ENCODE data around the gene ETS1.
A peak's percentile ranks its signal among the peaks of the same experiment; 100 is the strongest.

ETS1 gene

GRCh38 chr11:128522055-128522942 lies 65.1 kb downstream of the ETS1 start:
- peak; percentile 97 for DNase-seq (ENCODE audit: low spot score)
- no peak for TF ChIP-seq CTCF (IDR thresholded peaks at IDR 0.05; ENCODE audit: extremely low read depth, missing control alignments)

GRCh38 chr11:128521682-128522054 lies 65.7 kb downstream of the ETS1 start:
- TF ChIP-seq CTCF (IDR thresholded peaks at IDR 0.05; ENCODE audit: extremely low read depth, missing control alignments) = no peak
- no peak for DNase-seq (ENCODE audit: low spot score)

- DNase-seq (ENCODE audit: low spot score) = peak; percentile 41
- TF ChIP-seq CTCF (IDR thresholded peaks at IDR 0.05; ENCODE audit: extremely low read depth, missing control alignments) = no peak
Observed at GRCh38 chr11:128520888-128521681, 66.3 kb downstream of the ETS1 start.

GRCh38 chr11:128520206-128520887 lies 67.0 kb downstream of the ETS1 start:
- no peak for DNase-seq (ENCODE audit: low spot score)
- TF ChIP-seq CTCF (IDR thresholded peaks at IDR 0.05; ENCODE audit: extremely low read depth, missing control alignments) = no peak

- TF ChIP-seq CTCF (IDR thresholded peaks at IDR 0.05; ENCODE audit: extremely low read depth, missing control alignments) = no peak
- DNase-seq (ENCODE audit: low spot score) = peak; percentile 33
Observed at GRCh38 chr11:128519338-128519737, 68.0 kb downstream of the ETS1 start.

- DNase-seq (ENCODE audit: low spot score) = no peak
- no peak for TF ChIP-seq CTCF (IDR thresholded peaks at IDR 0.05; ENCODE audit: extremely low read depth, missing control alignments)
Observed at GRCh38 chr11:128518493-128519207, 68.7 kb downstream of the ETS1 start.

All from GM20000 (cell line).